Measurements from ENCODE around the gene YIPF4. TPM values are rescaled to one million over a fixed set of nuclear protein-coding genes. Genes with fewer than 3 reads are reported as not detected.

YIPF4 gene
- total and polyA plus RNA-seq, 2 of the 8 experiments (the other 6 are each of a cell fraction or from before 2014, with no cell fraction given) = 2.9 to 21.4 TPM

- TF ChIP-seq ATF2 (IDR thresholded peaks at IDR 0.05; ENCODE audit: low read length) = no peak
- no peak for TF ChIP-seq ATF3 (IDR thresholded peaks at IDR 0.05; ENCODE audit: insufficient read depth, low read depth, low read length)
- no peak for TF ChIP-seq RFX5 (IDR thresholded peaks at IDR 0.05; ENCODE audit: borderline replicate concordance, low read depth, low read length)
- no peak for TF ChIP-seq SAP30 (IDR thresholded peaks at IDR 0.05; ENCODE audit: insufficient read depth, insufficient replicate concordance, low read length)
- TF ChIP-seq HDAC2 (IDR thresholded peaks at IDR 0.05; ENCODE audit: borderline replicate concordance in 1 of 2, low read depth in 2 of 2, low read length in 2 of 2) = no peak; a peak in 1 of 4 replicates
- TF ChIP-seq SUZ12 (IDR thresholded peaks at IDR 0.05; ENCODE audit: low read length) = no peak
- peak; percentile 76 for TF ChIP-seq TAF1 (IDR thresholded peaks at IDR 0.05; ENCODE audit: low read depth, low read length)
- no peak for TF ChIP-seq JUN (IDR thresholded peaks at IDR 0.05; ENCODE audit: low read depth, low read length)
- TF ChIP-seq NANOG (IDR thresholded peaks at IDR 0.05; ENCODE audit: insufficient read depth, low read depth, low read length, poor library complexity, severe bottlenecking) = peak; percentile 3
- TF ChIP-seq NRF1 (IDR thresholded peaks at IDR 0.05; ENCODE audit: low read depth, low read length) = peak; percentile 63
- no peak for TF ChIP-seq ZNF274 (IDR thresholded peaks at IDR 0.05; ENCODE audit: borderline replicate concordance, extremely low read depth, low read length)
- no peak for TF ChIP-seq SIX5 (IDR thresholded peaks at IDR 0.05; ENCODE audit: low read depth, low read length)
- TF ChIP-seq CHD1 (IDR thresholded peaks at IDR 0.05; ENCODE audit: low read depth, low read length) = no peak
- TF ChIP-seq RBBP5 (IDR thresholded peaks at IDR 0.05; ENCODE audit: borderline replicate concordance, low read depth, low read length) = peak; percentile 75
- no peak for TF ChIP-seq CBX5 (IDR thresholded peaks at IDR 0.05; ENCODE audit: low read depth, low read length)
- TF ChIP-seq RXRA (IDR thresholded peaks at IDR 0.05; ENCODE audit: insufficient read depth, low read depth, low read length) = no peak
- no peak for TF ChIP-seq CEBPB (IDR thresholded peaks at IDR 0.05; ENCODE audit: low read depth, low read length)
- no peak for TF ChIP-seq SP1 (IDR thresholded peaks at IDR 0.05; ENCODE audit: low read depth, low read length)
- no peak for TF ChIP-seq CHD2 (IDR thresholded peaks at IDR 0.05; ENCODE audit: low read length)
- TF ChIP-seq GABPA (IDR thresholded peaks at IDR 0.05; ENCODE audit: borderline replicate concordance, insufficient read depth, low read length) = peak; percentile 81; the same call in 1 of the 2 replicates
- no peak for TF ChIP-seq CTBP2 (IDR thresholded peaks at IDR 0.05; ENCODE audit: borderline replicate concordance, insufficient read depth, insufficient read length, low read length)
- TF ChIP-seq SIRT6 (IDR thresholded peaks at IDR 0.05; ENCODE audit: low read length) = no peak
- peak; percentile 85 for TF ChIP-seq POLR2AphosphoS5 (IDR thresholded peaks at IDR 0.05; ENCODE audit: low read depth, low read length)
Measured at GRCh38 chr2:32356681-32357317, 79.1 kb downstream of the YIPF4 start, which contains the start of gene BIRC6 (continued).

Data from H1 (cell line).